ENCODE data around the gene SMIM10. TPM values are rescaled to one million over a fixed set of nuclear protein-coding genes. Genes with fewer than 3 reads are reported as not detected.

The SMIM10 gene
- 0.65 and 1.3 TPM in 2 replicates for total RNA-seq

DNA sequence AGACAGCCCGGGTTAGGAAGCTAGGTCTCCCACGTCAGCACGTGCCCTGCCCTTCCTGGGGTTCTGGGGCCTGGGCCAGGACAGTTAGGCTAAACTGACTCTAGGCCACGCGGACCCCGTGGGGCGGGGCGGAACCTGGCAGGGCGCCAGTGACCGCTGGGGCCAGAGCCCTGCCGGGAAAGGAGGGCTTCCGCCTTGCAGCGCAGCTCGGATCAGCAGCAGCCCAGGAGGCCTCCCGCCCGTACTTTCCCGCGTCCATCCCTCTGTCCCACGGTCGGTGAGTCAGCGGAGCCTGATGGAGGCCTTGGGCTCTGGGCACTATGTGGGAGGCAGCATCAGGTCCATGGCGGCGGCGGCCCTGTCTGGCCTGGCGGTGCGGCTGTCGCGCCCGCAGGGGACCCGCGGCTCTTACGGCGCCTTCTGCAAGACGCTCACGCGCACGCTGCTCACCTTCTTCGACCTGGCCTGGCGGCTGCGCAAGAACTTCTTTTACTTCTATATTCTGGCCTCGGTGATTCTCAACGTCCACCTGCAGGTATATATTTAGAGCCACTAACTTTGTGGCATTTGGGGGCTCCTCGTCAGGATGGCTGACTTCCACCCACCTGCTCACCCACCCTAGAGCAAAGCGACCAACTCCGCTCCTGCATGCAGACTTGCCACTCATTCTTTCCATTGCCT is at the start of gene SMIM10:
SMIM10 (plus strand) TSS at position 191 of the 681 bp plus-strand sequence; CDS start at position 296, 105 bp downstream.

Other genes with a start within 250 kb of the SMIM10 start
- 4.6 and 5.3 TPM in 2 replicates for gene PABIR2, start 193.8 kb upstream of the SMIM10 start, total RNA-seq
- 20.9 and 23.2 TPM in 2 replicates for gene MOSPD1, start 75.7 kb upstream of the SMIM10 start, total RNA-seq
- gene RTL8B, start 31.6 kb downstream of the SMIM10 start, total RNA-seq, result 11.3 and 12.1 TPM in 2 replicates
- 36.2 and 62.1 TPM in 2 replicates for gene RTL8C, start 41.4 kb downstream of the SMIM10 start, total RNA-seq
- gene RTL8A, start 61.1 kb downstream of the SMIM10 start, total RNA-seq, result 7.8 and 10.6 TPM in 2 replicates
- gene SMIM10L2B, start 107.7 kb downstream of the SMIM10 start, total RNA-seq, result 0.19 and 0.33 TPM in 2 replicates
- not detected in 2 replicates for gene ETDB, start 129.5 kb downstream of the SMIM10 start, total RNA-seq
- gene CT55, start 180.4 kb downstream of the SMIM10 start, total RNA-seq, result not detected in 2 replicates